ENCODE measurements around the gene ALOX12.

DNA sequence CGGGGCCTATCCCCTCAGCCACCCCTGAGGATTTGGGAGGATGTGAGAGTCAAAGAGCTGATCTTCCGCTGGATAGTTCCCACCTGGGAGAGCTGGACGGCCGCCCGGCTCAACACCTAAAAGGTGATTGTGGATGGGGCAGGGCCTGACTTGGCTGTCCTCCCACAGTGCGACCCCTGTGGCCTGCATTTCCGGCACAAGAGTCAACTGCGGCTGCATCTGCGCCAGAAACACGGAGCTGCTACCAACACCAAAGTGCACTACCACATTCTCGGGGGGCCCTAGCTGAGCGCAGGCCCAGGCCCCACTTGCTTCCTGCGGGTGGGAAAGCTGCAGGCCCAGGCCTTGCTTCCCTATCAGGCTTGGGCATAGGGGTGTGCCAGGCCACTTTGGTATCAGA lies 31.5 kb downstream of the ALOX12 start:
- TF ChIP-seq POLR2AphosphoS5 (IDR thresholded peaks at IDR 0.05) (no peak), POLR2A (IDR thresholded peaks at IDR 0.05) (no peak)
- TF ChIP-seq, protein P1, sequence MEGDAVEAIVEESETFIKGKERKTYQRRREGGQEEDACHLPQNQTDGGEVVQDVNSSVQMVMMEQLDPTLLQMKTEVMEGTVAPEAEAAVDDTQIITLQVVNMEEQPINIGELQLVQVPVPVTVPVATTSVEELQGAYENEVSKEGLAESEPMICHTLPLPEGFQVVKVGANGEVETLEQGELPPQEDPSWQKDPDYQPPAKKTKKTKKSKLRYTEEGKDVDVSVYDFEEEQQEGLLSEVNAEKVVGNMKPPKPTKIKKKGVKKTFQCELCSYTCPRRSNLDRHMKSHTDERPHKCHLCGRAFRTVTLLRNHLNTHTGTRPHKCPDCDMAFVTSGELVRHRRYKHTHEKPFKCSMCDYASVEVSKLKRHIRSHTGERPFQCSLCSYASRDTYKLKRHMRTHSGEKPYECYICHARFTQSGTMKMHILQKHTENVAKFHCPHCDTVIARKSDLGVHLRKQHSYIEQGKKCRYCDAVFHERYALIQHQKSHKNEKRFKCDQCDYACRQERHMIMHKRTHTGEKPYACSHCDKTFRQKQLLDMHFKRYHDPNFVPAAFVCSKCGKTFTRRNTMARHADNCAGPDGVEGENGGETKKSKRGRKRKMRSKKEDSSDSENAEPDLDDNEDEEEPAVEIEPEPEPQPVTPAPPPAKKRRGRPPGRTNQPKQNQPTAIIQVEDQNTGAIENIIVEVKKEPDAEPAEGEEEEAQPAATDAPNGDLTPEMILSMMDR (IDR thresholded peaks at IDR 0.05 in 8 of 11, conservative IDR thresholded peaks at IDR 0.05 in 3 of 11), result no peak

Data from spleen (tissue), 7 donors.